ENCODE measurements around the gene WNT1.

DNA sequence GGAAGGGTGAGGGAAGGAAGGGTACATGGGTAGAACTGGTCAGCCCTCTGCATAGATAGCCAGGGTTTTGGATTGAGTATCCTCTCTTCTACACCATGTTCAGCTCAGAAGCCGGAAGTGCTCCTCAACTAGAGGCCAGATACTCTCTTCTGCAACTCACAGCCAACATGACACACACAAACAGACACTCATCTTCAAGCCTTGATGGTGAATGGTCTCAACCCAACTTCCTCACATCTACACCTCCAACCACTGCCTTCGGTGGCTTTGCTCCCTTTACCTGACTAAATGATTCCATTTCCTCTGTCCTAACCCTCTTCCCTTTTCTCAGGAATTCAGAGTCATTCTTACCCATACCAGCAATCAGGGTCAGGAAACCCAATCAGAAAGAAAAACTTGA lies 45.2 kb upstream of the WNT1 start:
- TF ChIP-seq, protein P1, sequence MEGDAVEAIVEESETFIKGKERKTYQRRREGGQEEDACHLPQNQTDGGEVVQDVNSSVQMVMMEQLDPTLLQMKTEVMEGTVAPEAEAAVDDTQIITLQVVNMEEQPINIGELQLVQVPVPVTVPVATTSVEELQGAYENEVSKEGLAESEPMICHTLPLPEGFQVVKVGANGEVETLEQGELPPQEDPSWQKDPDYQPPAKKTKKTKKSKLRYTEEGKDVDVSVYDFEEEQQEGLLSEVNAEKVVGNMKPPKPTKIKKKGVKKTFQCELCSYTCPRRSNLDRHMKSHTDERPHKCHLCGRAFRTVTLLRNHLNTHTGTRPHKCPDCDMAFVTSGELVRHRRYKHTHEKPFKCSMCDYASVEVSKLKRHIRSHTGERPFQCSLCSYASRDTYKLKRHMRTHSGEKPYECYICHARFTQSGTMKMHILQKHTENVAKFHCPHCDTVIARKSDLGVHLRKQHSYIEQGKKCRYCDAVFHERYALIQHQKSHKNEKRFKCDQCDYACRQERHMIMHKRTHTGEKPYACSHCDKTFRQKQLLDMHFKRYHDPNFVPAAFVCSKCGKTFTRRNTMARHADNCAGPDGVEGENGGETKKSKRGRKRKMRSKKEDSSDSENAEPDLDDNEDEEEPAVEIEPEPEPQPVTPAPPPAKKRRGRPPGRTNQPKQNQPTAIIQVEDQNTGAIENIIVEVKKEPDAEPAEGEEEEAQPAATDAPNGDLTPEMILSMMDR (conservative IDR thresholded peaks at IDR 0.05 in 1 of 2, IDR thresholded peaks at IDR 0.05 in 1 of 2; ENCODE audit: low read depth in 1 of 2, low read length in 2 of 2), result no peak
- TF ChIP-seq EZH2 (IDR thresholded peaks at IDR 0.05; ENCODE audit: low read length, missing control alignments), result no peak

All from fibroblast of lung (primary cell).